Stimulated activated CD4-positive, alpha-beta T cell treated with anti-CD3 and anti-CD28 coated beads, Interleukin-15, amount 100 ng/mL, for 24 hours (primary cell): Measurements from ENCODE around the gene GSTA3.
"Not testable (repeated sequence)": the region's sequence is repeated elsewhere in the genome, so short reads cannot be mapped to it uniquely, and the experiment has no call there.

Experiments used
- DNase-seq: peaks from one replicate; pipeline ENCODE4 v3.0.0-alpha.2; 2020

The GSTA3 gene

DNA sequence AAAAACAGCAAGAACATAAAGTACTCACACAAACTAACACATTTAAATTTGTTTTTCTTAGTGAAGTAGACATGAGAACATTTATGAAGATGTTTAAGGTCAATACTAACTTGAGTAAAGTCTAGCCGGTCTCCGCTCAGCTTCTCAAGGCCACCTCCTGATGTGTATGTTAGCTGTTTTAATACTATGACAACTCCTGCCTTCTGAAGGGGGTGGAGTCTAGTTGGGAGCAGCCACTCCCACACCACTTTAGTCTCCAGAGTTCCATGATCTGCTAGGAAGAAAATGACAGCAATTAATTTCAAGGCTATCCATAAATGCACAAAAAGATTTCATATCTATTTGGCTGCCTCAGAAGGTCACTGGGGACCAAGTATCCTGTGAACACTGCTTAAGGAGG is at the start of gene GSTA3:
Gene GSTA3 (minus strand): TSS at position 168 of the 400 bp plus-strand sequence. CDS start 3,864 bp downstream, outside the sequence.
- no peak for DNase-seq

DNA sequence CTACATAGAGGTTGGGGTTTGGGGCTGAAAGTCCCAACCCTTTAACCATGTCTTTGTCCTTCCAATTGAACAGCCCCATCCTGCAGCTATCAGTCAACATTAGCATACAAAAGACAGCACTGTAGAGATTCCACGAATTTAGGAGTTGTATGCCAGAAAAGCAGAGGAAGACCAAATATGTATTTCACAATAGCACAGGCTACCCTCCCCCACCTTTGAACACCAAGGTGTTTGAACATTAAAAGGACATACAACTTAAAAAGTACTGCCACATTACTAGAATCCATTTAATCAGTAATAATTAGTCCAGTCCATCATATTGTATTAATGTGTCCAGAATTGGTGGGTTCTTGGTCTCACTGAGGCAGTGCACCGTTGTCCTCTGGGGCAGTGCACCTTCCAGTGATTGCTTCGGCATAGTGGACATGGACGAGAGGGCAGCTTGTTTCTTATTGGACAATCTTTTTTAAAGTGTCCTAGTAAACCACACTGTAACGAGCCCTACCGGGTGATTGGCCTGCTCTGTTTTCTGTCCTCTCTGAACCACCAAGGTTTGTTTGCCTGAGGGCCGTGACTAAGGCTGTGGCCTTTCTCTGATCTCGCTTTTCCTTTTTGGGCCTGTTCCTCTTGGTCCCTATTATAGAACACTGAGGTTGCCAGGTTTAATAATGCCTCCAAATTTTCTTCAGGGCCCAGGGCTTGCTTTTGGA is 49.2 kb upstream of the GSTA3 start:
- no peak for DNase-seq

DNA sequence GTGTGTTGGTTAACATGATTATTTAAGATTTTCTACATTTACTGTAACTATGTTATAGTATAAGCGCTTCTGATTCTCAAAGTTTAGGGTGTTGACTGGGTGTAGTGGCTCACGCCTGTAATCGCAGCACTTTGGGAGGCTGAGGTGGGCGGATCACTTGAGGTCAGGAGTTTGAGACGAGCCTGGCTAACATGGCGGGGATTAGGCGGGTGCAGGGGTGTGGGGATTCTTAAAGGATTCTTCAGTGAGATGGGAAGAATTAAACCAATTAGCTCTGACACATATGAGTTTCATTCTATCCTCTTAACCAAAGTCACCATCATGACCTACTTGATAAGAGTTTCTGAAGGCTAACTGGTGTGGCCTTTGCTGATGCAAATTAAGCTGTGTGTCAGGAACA is 46.4 kb upstream of the GSTA3 start:
- DNase-seq, result no peak

DNA sequence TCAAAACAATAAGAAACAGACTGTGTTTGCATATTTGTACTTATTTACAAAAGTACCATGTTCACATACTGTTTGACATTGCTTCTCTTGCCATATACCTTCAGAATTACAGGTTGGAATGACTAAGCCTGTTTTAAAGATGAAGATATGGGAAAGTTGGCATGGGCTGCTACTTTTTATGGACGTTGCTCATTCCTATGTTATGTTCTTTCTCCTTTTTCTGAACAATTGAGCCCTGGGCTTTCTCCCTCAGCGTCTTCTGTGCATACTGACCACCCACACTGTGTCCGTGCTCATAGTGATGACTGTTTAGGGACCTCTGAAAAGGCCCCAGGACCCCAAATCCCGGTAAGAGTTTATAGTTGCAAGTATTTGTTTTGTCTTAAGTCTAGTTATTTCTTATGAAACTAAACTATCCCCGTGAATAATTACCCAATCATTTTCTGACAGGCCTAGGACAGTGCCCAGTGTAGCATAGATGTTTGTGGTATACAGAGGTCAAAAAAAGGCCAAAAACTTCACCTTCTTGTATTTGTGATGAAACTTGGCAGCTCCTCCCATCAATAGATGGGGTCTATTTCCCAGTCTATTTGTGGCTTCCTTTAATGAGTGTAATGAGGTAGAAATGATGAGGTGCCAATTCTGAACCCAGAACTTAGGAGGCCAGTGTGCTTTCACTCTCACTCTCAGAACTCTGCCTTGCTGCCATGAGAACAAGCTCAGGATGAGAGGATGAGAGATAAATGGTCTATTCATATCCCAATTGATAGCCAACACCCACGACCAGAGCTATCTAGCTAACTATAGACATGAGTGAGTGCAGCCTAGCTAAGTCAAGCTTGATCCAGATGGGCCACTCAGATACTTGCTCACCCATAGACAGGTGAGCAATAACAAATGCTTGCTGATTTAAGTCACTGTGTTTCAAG is 44.7 kb upstream of the GSTA3 start:
- no peak for DNase-seq

DNA sequence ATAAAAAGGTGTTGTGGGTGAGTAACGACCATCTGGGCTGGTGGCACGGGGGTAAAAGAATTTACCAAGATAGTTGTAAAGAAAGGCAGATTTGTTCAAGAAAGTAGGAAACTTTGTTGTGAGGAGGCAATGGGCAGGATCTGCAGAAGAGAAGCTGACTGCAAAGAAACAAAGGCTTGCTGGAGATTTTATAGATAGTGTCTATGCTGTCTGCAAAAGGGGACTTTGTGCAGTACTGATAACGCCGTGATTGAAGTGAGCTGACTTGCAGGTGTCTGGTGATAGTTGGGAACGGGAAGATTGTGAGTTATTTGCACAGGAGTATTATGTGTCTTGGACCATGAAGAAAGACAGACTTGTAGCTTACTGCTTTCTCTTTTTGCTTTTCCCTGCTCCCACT is 36.8 kb upstream of the GSTA3 start:
- DNase-seq, result no peak

DNA sequence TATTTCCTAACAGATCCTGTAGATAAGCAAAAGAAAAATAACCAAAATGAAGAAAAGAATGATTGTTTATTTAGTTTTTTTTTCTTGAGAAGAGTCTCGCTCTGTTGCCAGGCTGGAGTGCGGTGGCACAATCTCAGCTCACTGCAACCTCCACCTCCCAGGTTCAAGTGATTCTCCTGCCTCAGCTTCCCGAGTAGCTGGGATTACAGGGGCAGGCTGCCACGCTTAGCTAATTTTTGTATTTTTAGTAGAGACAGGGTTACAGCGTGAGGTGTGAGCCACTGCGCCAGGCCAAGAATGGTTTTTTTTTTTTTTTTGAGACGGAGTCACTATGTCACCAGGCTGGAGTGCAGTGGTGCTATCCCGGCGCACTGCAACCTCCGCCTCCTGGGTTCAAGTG is 33.3 kb upstream of the GSTA3 start:
- DNase-seq, result not testable (repeated sequence)

DNA sequence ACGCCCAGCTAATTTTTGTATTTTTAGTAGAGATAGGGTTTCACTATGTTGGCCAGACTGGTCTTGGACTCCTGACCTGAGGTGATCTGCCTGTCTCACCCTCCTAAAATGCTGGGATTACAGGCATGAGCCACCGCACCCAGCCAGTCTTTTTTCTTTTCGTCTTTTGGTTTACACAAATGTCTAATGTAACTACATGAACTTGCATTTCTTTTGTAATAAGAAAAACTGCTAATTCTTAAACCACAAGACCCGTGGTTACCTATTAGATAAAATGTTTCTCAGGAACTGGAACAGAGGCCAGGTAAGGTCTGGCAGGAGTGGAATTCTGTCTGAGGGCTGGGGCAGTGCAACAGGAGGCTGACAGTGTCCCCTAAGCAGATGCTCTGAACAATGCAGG is 32.7 kb upstream of the GSTA3 start:
- DNase-seq, result no peak

DNA sequence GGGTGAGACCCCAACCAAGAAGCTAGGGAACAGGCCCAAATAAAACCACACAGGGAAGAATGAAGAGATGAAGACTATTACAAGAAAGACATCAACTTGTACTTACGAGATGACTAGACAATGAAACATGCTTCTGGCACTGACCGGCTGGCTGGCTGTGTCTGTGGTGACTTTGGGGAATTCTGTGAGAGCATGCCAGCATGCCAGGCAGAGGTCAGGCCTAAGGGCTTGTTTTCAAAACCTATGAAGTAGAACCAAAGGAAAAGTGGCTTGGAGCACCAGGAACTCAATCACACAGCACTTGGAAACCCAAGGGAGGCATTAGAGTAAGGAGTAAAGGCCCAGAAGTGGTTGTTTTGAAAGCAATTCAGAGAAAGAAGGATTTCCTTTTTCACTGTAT is 28.4 kb upstream of the GSTA3 start:
- no peak for DNase-seq

DNA sequence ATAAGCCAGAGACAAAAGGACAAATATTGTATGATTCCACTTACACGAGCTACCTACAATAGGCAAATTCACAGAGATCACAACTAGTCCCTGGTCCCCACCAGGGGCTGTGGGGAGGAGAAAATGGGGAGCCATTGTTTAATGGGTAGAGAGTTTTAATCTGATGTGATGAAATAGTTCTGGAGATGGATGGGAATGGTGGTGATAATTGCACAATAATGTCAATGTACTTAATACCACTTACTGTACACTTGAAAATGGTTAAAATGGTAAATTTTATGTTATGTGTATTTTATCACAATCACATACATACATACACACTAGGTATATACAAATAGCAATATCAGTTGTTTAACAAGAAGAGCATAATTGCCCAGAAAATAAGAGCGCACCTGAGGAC is 24.3 kb upstream of the GSTA3 start:
- no peak for DNase-seq

DNA sequence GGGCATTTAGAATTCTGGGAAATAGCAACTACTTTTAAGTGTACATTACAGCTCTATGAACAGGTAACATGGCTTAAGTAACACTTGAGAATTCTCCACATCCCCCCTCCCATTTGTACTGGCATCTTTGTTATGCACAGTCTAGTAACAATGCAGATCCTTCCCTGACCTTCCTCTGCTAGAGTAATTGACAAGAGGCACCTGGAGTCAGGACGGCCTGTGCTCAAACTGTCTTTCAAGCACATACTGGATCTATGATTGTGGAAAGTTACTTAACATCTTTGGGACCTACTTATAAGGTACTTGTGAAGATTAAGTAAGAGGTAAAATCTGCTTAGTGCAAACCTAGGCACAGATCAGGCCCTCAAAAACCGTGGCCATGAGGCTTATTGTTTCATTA is 21.9 kb upstream of the GSTA3 start:
- DNase-seq, result no peak

DNA sequence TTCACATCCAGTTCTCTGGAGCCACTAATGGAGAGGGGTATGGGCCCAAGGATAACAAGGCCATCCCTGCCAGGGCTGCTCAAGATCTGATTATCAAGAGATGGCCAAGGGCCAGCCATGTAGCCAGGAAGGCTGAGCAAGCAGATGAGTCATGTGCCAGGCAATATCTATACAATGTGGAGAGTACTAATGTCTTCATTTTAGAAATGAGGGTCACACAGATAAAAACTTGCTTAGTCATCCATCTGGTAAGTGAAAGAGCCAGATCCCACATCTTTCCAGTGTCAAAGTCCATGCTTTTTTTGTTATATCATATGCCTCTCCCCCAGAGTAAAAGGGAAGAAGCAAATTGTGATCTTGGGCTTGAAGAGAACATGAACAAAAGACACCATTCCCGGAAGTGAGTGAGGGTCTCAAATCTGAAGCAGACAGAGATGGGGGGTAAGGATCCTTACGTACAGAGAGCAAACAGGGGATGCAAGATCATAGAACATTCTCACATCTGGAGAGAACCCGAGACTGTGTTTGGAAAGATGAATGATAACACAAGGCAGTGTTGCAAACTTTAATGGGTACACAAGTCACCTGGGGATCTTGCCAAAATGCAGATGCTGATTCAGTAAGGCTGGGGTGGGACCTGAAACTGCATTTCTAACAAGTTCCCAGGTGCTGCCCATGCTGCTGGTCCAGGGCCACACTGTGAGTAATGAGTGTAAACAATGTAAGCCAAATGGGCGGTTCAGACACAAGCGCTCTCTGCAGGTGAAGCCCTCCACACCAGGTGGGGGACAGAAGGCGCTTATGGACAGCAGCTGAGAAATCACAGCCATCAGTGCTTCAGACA is 20.0 kb upstream of the GSTA3 start:
- no peak for DNase-seq

DNA sequence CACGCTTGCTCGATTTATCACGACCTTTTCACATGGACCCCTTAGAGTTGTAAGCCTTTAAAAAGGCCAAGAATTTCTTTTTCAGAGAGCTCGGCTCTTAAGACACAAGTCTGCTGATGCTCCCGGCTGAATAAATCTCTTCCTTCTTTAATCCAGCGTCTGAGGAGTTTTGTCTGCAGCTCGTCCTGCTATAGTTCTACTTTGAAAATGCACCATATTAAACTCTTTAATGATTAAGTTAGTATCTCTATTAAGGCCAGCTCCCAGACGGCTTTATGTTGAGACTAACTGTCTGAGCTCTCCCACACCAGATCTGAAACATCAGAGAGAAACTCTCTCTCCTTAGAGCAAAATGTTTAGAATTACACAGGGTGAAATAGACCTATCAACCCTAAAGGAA is 18.0 kb upstream of the GSTA3 start:
- no peak for DNase-seq

DNA sequence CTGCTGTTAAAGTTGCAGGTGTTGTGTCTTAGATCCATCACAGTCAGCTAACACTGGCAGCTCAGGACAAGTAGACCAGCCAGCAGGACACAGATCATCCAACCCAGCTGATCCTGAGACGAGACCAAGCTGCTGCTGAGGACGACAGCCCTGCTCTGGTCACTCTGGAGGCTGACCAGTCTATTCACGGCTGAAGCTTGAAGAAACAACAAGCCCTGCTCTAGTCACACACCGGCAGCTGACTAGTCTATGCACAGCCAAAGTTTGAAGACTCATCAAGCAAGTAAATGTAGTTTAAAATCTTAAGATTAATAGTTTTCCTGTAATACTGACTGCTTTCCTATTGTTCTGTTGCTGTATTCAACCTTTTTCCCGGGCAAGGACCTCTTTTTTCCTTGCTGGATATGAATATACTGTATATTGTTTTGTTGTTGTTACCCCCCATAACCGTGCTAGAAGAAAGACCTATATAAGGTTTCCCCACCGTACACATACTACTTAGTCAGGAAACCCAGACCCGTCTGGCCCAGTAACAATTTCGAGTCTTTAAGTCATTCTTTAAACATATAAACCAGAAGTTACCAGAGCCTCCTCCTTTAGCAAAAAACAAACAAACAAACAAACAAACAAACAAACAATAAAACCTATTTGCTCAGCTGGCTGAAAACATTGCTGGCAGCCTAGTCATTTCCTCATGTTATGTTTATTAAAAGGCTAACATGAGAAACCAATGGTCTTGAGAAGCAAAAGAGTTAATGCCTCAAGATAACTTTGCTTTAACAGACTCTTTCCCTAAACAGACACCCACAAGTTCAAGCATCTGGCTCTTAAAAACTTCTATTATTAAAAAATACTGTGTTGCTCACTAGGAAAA is 16.7 kb upstream of the GSTA3 start:
- DNase-seq, result no peak

DNA sequence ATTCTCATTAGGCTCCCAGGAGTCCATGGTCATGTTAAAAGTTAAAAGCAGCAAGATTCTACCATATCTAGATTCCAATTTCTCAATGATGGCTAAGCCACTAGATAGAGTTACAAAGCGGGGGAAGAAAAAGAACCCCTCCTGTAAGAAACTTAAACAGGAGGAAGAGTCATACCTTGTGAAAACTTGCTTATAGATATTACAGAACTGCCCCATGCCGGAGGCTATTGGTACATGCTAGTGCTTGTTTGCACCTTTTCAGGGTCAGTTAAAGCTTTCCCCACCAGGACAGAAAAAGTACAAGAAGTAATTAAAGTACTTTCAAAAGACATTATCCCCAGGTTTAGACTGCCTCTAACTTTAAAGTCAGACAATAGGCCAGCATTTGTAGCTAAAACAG is 15.5 kb upstream of the GSTA3 start:
- DNase-seq, result no peak

DNA sequence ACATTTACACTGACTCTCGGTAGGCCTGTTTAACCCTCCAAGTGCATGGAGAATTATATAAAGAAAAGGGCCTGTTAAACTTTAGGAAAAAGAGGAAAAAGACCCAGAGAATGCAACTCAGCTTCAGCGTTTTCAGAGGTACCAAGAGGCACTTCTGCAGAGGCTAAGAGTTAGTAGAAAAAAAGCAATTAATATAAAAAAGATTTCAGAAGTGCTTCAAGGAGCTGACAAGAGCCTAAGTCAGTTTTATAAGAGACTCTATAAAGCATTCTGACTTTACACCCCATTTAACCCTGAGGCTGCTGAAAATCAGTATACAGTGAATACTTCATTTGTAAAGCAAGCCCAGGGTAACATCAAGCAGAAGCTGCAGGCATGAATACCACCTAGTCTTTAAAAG is 14.2 kb upstream of the GSTA3 start:
- DNase-seq, result not testable (repeated sequence)

DNA sequence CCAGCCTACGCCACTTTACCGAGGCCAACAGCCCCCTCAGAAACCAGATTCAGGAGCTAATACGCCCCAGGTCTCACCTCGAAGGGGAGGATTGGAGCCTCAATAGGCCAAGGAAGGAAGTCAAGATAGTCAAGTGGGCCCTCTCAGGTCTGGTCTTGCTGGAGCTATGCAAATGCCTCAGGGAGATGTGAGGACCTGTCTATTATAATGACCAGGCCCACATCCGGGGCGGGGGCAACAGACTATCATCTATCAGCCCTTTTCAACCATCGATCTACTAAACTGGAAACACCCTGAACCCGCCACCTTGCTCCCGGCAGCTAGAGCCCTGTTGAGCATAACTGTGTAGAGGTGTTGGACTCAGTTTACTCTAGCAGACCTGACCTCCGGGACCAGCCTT is 12.7 kb upstream of the GSTA3 start:
- no peak for DNase-seq

DNA sequence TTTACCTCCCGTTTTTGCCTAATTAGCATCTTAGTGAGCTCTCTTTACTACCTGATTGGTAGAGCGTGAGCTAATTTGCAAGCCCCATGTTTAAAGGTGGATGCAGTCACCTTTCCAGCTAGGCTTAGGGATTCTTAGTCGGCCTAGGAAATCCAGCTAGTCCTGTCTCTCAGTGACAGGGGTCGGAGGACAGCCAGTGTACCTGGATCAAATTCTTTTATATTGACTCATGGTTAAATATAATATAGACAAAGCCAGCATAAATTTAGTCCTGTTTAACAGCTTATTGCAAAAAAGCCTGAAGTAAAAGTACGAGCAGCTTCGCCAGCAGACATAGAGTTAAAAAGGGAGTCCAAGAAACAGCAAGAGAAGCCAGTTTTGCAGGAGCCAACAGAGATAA is 12.2 kb upstream of the GSTA3 start:
- DNase-seq, result no peak

DNA sequence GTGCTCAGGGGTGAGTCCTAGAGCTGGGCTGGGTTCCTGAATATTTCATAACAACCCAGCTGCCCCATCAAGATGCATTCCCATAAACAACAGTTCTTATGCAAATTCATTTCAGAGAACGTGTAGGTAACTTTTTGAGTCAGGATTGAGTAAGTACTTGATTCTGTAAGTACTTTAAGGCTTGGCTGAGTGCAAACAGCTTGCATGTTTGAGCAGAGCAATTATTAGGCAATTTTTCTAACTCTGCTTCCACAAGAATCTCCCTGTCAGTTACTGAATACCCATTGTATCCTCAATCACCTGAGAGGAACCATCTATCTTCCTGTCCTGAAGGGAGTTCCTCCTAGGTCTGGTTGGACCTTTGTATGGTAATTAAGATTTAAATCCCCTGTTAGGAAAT is 10.0 kb upstream of the GSTA3 start:
- DNase-seq, result not testable (repeated sequence)

DNA sequence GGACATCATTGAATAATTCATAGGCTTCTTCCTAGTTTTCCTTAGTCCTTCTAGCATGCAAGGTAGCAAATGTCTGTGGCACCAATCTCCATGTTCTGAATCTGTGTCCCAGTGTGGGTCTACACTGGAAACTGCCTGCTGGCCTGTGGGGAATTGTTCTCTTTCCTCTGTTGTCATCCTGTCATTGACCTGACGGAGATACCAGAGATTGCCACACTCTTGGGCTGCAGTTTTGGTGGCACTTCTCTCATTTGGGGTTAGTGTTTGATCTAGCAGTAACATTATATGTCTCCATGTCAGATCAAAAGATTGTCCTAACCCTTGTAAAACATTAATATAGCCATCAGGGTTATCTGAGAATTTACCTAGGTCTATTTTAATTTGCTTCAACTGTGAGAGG is 9.3 kb upstream of the GSTA3 start:
- DNase-seq, result not testable (repeated sequence)

DNA sequence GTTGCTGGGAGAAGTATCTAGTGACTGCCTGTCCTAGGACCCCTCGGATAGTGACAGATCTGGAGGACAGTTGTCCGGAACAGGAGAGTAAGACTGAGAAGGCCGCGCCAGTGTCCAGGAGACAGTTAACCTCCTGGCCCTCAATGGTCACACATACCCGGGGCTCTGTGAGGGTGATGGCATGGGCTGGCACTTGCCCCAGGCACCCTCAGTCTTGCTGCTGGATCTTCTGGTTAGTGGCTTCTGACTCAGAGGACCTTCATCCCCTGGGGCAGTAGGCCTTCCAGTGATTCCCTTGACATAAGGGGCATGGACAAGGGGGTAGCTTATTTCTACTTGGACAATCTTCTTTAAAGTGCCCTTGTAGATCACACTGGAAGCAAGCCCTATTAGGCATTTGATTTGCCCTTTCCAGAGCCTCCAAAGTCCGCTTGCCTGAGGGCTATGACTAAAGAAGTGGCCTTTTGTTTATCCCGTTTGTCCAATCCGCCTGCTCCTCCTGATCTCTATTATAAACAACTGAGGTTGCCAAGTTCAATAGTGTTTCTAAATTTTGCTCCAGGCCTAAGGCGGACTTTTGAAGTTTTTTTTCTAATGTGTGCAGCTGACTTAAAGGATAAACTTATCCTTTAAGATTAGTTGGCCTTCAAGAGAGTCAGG is 8.7 kb upstream of the GSTA3 start:
- DNase-seq, result not testable (repeated sequence)

DNA sequence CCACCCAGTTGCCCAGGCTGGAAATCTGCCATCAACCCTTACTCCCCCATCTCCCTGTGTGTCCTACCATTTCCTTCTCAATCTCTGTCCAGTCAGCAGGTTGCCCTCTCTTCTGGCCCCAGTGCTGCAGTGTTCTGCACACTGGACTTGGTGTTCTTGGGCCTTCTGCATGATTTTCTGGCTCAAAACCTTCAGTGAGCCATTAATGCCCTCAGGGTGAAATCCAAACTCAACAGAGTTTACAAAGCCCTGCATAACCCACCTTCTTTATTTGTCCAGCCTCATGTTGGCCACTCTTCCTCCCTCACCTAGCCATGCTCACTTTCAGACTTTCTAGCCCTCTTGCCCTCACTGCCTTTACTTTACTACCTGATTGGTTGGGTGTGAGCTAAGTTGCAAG is 5.0 kb upstream of the GSTA3 start:
- no peak for DNase-seq

DNA sequence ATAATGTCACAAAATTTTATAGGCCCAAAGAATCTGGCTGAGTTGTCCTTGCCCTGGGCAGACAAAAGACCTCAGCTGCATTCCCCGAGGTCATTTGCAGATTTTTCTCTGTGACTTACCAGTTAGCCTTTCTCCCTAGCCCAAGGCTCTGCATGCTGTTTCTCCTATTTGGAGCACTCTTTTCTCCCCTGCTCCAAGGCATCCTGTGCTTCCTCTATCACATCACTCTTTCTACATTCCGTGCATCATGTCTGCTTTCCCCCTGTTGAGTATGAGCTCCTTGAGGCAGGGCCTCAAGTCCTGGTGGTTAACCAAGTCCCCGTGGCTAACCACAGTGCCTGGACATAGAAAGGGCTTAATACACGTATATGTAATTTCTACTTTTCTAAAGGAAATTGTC is 593 bp upstream of the GSTA3 start:
- DNase-seq, result no peak
